BLaER1 treated with 17β-estradiol and CSF1 and Interleukin-3, amounts not matched to agents 10 nM and 100 nM (cell line): ENCODE data around the gene PRKG1.

Experiments used
- H3K27ac ChIP-seq, 11 experiments: shearing (Covaris generic); formaldehyde crosslinking; 2 replicates each; pipeline ENCODE4 v1.8.1; 2022
- H3K27me3 ChIP-seq, 11 experiments: shearing (Covaris generic); formaldehyde crosslinking; 2 replicates each; pipeline ENCODE4 v1.8.1; 2022
- H3K36me3 ChIP-seq, 11 experiments: shearing (Covaris generic); formaldehyde crosslinking; 2 replicates each; pipeline ENCODE4 v1.8.1; 2022
- H3K4me1 ChIP-seq, 10 experiments: shearing (Covaris generic); formaldehyde crosslinking; 2 replicates each; pipeline ENCODE4 v1.8.1; 2022
- H3K4me2 ChIP-seq, 11 experiments: shearing (Covaris generic); formaldehyde crosslinking; 2 replicates each; pipeline ENCODE4 v1.8.1; 2022
- H3K4me3 ChIP-seq, 10 experiments: shearing (Covaris generic); formaldehyde crosslinking; 2 replicates each; pipeline ENCODE4 v1.8.1; 2022
- H3K9ac ChIP-seq, 11 experiments: shearing (Covaris generic); formaldehyde crosslinking; 2 replicates each; pipeline ENCODE4 v1.8.1; 2022
- H3K9me3 ChIP-seq, 11 experiments: shearing (Covaris generic); formaldehyde crosslinking; replicated peaks in 1 of 11; 2 replicates each; pipeline ENCODE4 v1.8.1; 2022
- H4K20me1 ChIP-seq, 11 experiments: shearing (Covaris generic); formaldehyde crosslinking; 2 replicates each; pipeline ENCODE4 v1.8.1; 2022
- Cebpa-rat ChIP-seq, 11 experiments: shearing (Covaris generic); IDR thresholded peaks; 2 replicates each; pipeline ENCODE4 v1.8.1; 2022

The PRKG1 gene

DNA sequence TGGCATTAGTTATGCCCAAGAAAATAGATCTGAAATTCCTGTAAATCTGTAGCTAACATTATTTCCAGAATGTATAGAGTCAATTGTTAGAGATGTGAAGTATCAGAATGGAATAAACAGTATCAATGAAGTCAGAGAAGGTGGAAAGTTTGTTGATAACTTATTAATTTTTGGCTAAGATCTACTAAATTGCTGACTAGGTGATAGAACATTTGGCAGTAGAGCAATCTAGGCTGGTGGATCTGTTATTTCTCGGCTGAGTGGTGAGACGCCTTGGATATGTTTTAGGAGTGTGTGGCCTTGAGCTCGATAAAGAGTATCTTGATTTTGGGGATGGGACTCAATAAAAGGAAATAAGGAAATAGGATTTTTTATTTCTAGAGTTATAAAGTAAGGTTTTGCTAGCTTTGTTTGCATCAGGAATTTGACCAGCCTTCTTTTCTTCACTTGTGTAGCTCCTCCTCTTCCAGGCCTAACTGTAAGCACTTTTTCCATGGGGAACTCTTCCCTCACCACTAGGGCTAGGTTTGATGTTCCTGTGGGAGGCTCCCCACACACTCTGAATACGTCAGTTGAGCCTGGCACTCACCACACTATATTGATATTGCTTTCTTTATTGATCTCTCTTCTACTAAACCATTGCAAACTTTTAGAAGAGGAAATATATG, 711.9 kb downstream of the PRKG1 start:
- H3K4me2 ChIP-seq, result no peak overlapping the region

DNA sequence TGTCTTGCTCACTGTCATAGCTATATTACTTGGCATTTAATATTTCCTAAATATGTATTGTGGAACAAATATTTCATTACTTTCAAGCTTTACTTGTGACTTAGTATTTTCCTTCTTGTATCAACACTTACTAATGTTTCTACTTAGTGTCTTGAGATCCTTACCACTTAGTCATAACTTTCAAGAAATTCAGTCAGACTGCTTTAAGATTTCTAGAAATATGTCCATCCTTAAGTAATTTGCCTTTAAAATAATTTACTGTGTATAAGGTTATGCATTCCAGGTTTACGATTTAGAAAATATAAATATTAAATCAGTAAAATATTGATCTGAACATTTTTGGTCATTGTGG, 712.4 kb downstream of the PRKG1 start:
- H3K27ac ChIP-seq, result no peak overlapping the region
- no peak overlapping the region for H3K9ac ChIP-seq
- H3K4me1 ChIP-seq, result peaks cover 0 to 16% (median 4%) of the 10 kb centered on the region in 10 experiments; a peak in 6 of 20 replicates
- no peak overlapping the region for H3K4me3 ChIP-seq
- no peaks in the 10 kb centered on the region for H4K20me1 ChIP-seq
- H3K4me2 ChIP-seq, result no peak overlapping the region
- H3K27me3 ChIP-seq, result no peaks in the 10 kb centered on the region
- H3K9me3 ChIP-seq, result peaks cover 0 to 8% (median 5%) of the 10 kb centered on the region in 11 experiments; a peak in 4 of 22 replicates
- TF ChIP-seq Cebpa-rat (IDR thresholded peaks at IDR 0.05), result no peak
- H3K36me3 ChIP-seq, result no peaks in the 10 kb centered on the region

More for the DNA sequence above, 711.9 kb downstream of the PRKG1 start:
- H3K27me3 ChIP-seq, result no peaks in the 10 kb centered on the region
- no peak overlapping the region for H3K9ac ChIP-seq
- H3K4me1 ChIP-seq, result peaks cover 0 to 16% (median 4%) of the 10 kb centered on the region in 10 experiments; a peak in 6 of 20 replicates
- H3K9me3 ChIP-seq, result 0 out of 22 replicates have a peak, but pooled peaks cover 0 to 4% (median 0%) of the 10 kb centered on the region in 11 experiments
- no peak for TF ChIP-seq Cebpa-rat (IDR thresholded peaks at IDR 0.05)
- H4K20me1 ChIP-seq, result no peaks in the 10 kb centered on the region
- no peaks in the 10 kb centered on the region for H3K36me3 ChIP-seq
- H3K27ac ChIP-seq, result no peak overlapping the region
- H3K4me3 ChIP-seq, result no peak overlapping the region

- H3K9ac ChIP-seq, result no peak overlapping the region
- H3K4me2 ChIP-seq, result no peak overlapping the region
- no peaks in the 10 kb centered on the region for H3K36me3 ChIP-seq
- H3K27me3 ChIP-seq, result no peaks in the 10 kb centered on the region
- H3K27ac ChIP-seq, result no peak overlapping the region
- no peaks in the 10 kb centered on the region for H4K20me1 ChIP-seq
- peaks cover 9 to 23% (median 21%) of the 10 kb centered on the region in 11 experiments for H3K9me3 ChIP-seq
- TF ChIP-seq Cebpa-rat (IDR thresholded peaks at IDR 0.05), result no peak
- H3K4me3 ChIP-seq, result no peak overlapping the region
- peaks cover 0 to 14% (median 4%) of the 10 kb centered on the region in 10 experiments; a peak in 6 of 20 replicates for H3K4me1 ChIP-seq
Observed at GRCh38 chr10:51788273-51788672, 714.0 kb downstream of the PRKG1 start.

DNA sequence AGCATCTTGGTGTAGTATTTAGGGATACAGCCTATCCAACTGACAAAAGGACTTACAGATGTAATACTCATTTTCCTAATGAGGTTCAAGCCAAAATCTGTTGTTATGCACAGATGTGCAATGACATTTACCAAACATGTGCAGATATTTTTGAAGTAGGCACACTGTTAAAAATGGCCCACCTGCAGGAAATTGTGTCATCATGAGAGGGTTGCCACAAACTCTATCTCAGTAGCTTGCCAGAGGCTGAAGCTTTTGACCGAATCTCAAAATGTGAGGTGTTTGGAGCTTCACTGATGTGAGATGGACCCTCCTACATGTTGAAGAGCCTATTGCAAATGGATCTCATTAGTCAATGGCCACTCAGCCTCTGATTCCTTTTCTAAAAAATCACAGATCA, 714.8 kb downstream of the PRKG1 start:
- no peaks in the 10 kb centered on the region for H4K20me1 ChIP-seq
- H3K4me3 ChIP-seq, result no peak overlapping the region
- H3K4me2 ChIP-seq, result peak overlapping the region in 3 of 11 experiments; percentile 8 to 26 (median 24); a peak in 3 of 22 replicates
- H3K9me3 ChIP-seq, result peaks cover 17 to 30% (median 28%) of the 10 kb centered on the region in 11 experiments
- TF ChIP-seq Cebpa-rat (IDR thresholded peaks at IDR 0.05), result no peak
- no peaks in the 10 kb centered on the region for H3K36me3 ChIP-seq
- no peaks in the 10 kb centered on the region for H3K27me3 ChIP-seq
- H3K27ac ChIP-seq, result no peak overlapping the region
- H3K9ac ChIP-seq, result no peak overlapping the region
- peaks cover 0 to 6% (median 4%) of the 10 kb centered on the region in 10 experiments; a peak in 5 of 20 replicates for H3K4me1 ChIP-seq

DNA sequence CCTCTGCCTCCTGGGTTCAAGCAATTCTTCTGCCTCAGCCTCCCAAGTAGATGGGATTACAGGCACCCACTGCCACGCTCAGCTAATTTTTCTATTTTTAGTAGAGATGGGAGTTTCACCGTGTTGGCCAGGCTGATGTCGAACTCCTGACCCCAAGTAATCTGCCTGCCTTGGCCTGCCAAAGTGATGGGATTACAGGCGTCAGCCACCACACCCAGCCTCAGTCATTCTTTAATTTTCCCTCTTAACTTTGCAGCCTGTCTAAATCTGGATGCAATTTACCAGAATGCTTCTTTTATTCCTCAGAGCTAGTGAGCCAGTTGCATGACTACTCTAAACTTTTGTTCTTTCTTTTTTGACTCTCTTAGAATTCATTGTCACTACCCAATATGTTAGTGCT, 715.6 kb downstream of the PRKG1 start:
- Histone ChIP-seq H4K20me1 (no peaks in the 10 kb centered on the region), H3K4me3 (no peak overlapping the region), H3K4me2 (no peak overlapping the region), H3K4me1 (peaks cover 0 to 6% (median 0%) of the 10 kb centered on the region in 10 experiments; a peak in 2 of 20 replicates), H3K27me3 (no peaks in the 10 kb centered on the region), H3K27ac (no peak overlapping the region), H3K9ac (no peak overlapping the region), H3K9me3 (peaks cover 17 to 31% (median 28%) of the 10 kb centered on the region in 11 experiments), H3K36me3 (no peaks in the 10 kb centered on the region)
- no peak for TF ChIP-seq Cebpa-rat (IDR thresholded peaks at IDR 0.05)

- Histone ChIP-seq H3K4me2 (no peak overlapping the region), H3K4me1 (peaks cover 0 to 6% (median 0%) of the 10 kb centered on the region in 10 experiments; a peak in 2 of 20 replicates), H3K9me3 (peaks cover 17 to 31% (median 28%) of the 10 kb centered on the region in 11 experiments), H3K36me3 (no peaks in the 10 kb centered on the region), H4K20me1 (no peaks in the 10 kb centered on the region), H3K27me3 (no peaks in the 10 kb centered on the region), H3K27ac (no peak overlapping the region), H3K4me3 (no peak overlapping the region), H3K9ac (no peak overlapping the region)
- TF ChIP-seq Cebpa-rat (IDR thresholded peaks at IDR 0.05), result no peak
Observed at GRCh38 chr10:51792678-51793077, 718.4 kb downstream of the PRKG1 start.

GRCh38 chr10:51800121-51800520, 725.8 kb downstream of the PRKG1 start:
- no peak overlapping the region for H3K9ac ChIP-seq
- H3K36me3 ChIP-seq, result no peaks in the 10 kb centered on the region
- no peak overlapping the region for H3K4me2 ChIP-seq
- no peaks in the 10 kb centered on the region for H4K20me1 ChIP-seq
- no peak overlapping the region for H3K4me3 ChIP-seq
- H3K27ac ChIP-seq, result no peak overlapping the region
- H3K4me1 ChIP-seq, result no peaks in the 10 kb centered on the region
- no peaks in the 10 kb centered on the region for H3K9me3 ChIP-seq
- no peaks in the 10 kb centered on the region for H3K27me3 ChIP-seq
- no peak for TF ChIP-seq Cebpa-rat (IDR thresholded peaks at IDR 0.05)

- no peaks in the 10 kb centered on the region for H3K27me3 ChIP-seq
- H3K4me3 ChIP-seq, result no peak overlapping the region
- H3K9me3 ChIP-seq, result no peaks in the 10 kb centered on the region
- no peak for TF ChIP-seq Cebpa-rat (IDR thresholded peaks at IDR 0.05)
- no peaks in the 10 kb centered on the region for H3K4me1 ChIP-seq
- no peak overlapping the region for H3K9ac ChIP-seq
- no peaks in the 10 kb centered on the region for H4K20me1 ChIP-seq
- H3K36me3 ChIP-seq, result no peaks in the 10 kb centered on the region
- H3K4me2 ChIP-seq, result no peak overlapping the region
- no peak overlapping the region for H3K27ac ChIP-seq
Observed at GRCh38 chr10:51800725-51801424, 726.6 kb downstream of the PRKG1 start.

DNA sequence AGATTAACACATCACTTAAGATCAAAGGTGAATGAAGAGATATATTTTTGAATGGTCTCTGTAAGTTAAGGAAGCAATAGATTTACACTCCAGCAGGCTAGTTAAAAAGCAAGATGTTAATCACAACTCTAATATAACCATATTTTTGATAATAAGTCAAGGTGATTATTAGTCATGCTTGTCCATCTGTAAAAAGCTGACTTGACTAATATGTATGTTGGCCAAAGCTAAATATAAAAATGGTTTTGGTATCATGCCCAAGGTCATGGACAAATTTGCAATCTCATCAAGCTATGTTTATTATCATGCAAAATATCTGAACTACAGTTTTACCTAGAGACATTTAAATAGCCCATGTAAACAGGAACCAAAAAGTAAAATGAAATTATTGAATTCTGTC, 727.7 kb downstream of the PRKG1 start:
- TF ChIP-seq Cebpa-rat (IDR thresholded peaks at IDR 0.05), result no peak
- Histone ChIP-seq H3K4me2 (no peak overlapping the region), H3K36me3 (no peaks in the 10 kb centered on the region), H3K27ac (no peak overlapping the region), H3K4me1 (no peaks in the 10 kb centered on the region), H3K9me3 (no peaks in the 10 kb centered on the region), H3K9ac (no peak overlapping the region), H4K20me1 (no peaks in the 10 kb centered on the region), H3K27me3 (no peaks in the 10 kb centered on the region), H3K4me3 (no peak overlapping the region)
